Measurements from ENCODE around the gene KCTD16.

- TF ChIP-seq POLR2A (IDR thresholded peaks at IDR 0.05) (no peak), CTCF (IDR thresholded peaks at IDR 0.05) (no peak)
These were observed 317.1 kb downstream of the KCTD16 start for GRCh38 chr5:144487761-144488160.

Measured in uterus (tissue), 2 donors.